ENCODE results near the gene LMNTD2.
A peak's percentile ranks its signal among the peaks of the same experiment; 100 is the strongest.

LMNTD2 gene

GRCh38 chr11:551131-551530 lies 9.4 kb downstream of the LMNTD2 start:
- no peak for DNase-seq

- DNase-seq, result no peak
Observed at GRCh38 chr11:550746-551085, 9.8 kb downstream of the LMNTD2 start.

- no peak for DNase-seq
Observed at GRCh38 chr11:550021-550745, 10.4 kb downstream of the LMNTD2 start.

GRCh38 chr11:548700-549603 lies 11.6 kb downstream of the LMNTD2 start:
- no peak for DNase-seq

- no peak for DNase-seq
Observed at GRCh38 chr11:545171-545570, 15.4 kb downstream of the LMNTD2 start.

- DNase-seq, result no peak
Observed at GRCh38 chr11:544817-545166, 15.7 kb downstream of the LMNTD2 start.

- no peak for DNase-seq
Observed at GRCh38 chr11:541433-541885, 19.1 kb downstream of the LMNTD2 start.

- no peak for DNase-seq
Observed at GRCh38 chr11:540583-541432, 19.7 kb downstream of the LMNTD2 start.

- DNase-seq, result no peak
Observed at GRCh38 chr11:539971-540481, 20.5 kb downstream of the LMNTD2 start.

GRCh38 chr11:538431-539051 lies 22.0 kb downstream of the LMNTD2 start:
- no peak for DNase-seq

GRCh38 chr11:537622-538430 lies 22.7 kb downstream of the LMNTD2 start:
- DNase-seq, result no peak

- DNase-seq, result peak; percentile 80
Observed at GRCh38 chr11:536841-537621, 23.5 kb downstream of the LMNTD2 start, which contains the start of gene LRRC56. Gene LRRC56 (plus strand): TSS chr11:537527. CDS start chr11:540685, 3,158 bp downstream.

GRCh38 chr11:535519-536454 lies 24.8 kb downstream of the LMNTD2 start, which contains the start of gene HRAS:
Gene HRAS (minus strand): TSS chr11:535576.
- DNase-seq, result peak; percentile 87

GRCh38 chr11:535210-535518 lies 25.4 kb downstream of the LMNTD2 start:
- no peak for DNase-seq

GRCh38 chr11:534396-535209 lies 25.9 kb downstream of the LMNTD2 start:
- no peak for DNase-seq

GRCh38 chr11:533586-534395 lies 26.7 kb downstream of the LMNTD2 start:
- DNase-seq, result no peak

GRCh38 chr11:532986-533585 lies 27.5 kb downstream of the LMNTD2 start:
- no peak for DNase-seq
